Testis (tissue), 2 donors: ENCODE results near the gene UTP18.

Source experiments
- POLR2A ChIP-seq: fragments of 450-650 bp; IDR thresholded peaks from one replicate; pipeline ENCODE4 v1.6.1; 2017; ENCODE audit warnings: antibody characterized with exemption, mild to moderate bottlenecking, moderate library complexity
- TF ChIP-seq, protein P1 (sequence below), 3 experiments: fragments of 450-650 bp in 2 of 3; fragments of 200-600 bp in 1 of 3; sonication (generic) in 1 of 3; IDR thresholded peaks; one replicate each; pipeline ENCODE4 v1.5.1; 2016 to 2019; ENCODE audit warnings: antibody characterized with exemption in 3 of 3, mild to moderate bottlenecking in 2 of 3, moderate library complexity in 1 of 3

- TF ChIP-seq, protein P1, sequence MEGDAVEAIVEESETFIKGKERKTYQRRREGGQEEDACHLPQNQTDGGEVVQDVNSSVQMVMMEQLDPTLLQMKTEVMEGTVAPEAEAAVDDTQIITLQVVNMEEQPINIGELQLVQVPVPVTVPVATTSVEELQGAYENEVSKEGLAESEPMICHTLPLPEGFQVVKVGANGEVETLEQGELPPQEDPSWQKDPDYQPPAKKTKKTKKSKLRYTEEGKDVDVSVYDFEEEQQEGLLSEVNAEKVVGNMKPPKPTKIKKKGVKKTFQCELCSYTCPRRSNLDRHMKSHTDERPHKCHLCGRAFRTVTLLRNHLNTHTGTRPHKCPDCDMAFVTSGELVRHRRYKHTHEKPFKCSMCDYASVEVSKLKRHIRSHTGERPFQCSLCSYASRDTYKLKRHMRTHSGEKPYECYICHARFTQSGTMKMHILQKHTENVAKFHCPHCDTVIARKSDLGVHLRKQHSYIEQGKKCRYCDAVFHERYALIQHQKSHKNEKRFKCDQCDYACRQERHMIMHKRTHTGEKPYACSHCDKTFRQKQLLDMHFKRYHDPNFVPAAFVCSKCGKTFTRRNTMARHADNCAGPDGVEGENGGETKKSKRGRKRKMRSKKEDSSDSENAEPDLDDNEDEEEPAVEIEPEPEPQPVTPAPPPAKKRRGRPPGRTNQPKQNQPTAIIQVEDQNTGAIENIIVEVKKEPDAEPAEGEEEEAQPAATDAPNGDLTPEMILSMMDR (IDR thresholded peaks at IDR 0.05) = no peak
- no peak for TF ChIP-seq POLR2A
Measured at GRCh38 chr17:51228161-51228560, 32.2 kb upstream of the UTP18 start.
